Mesenchymal stem cell (in vitro differentiated cells and primary cell): Measurements from ENCODE around the gene GOLGA6L6. TPM values are rescaled to one million over a fixed set of nuclear protein-coding genes. Genes with fewer than 3 reads are reported as not detected.
"Not testable (repeated sequence)": the region's sequence is repeated elsewhere in the genome, so short reads cannot be mapped to it uniquely, and the experiment has no call there.

Source experiments
- DNase-seq: peaks from one replicate; pipeline ENCODE4 v3.0.0-alpha.2; 2013
- H2AFZ ChIP-seq: one replicate; pipeline ENCODE4 v1.6.1; 2013; ENCODE audit warnings: low read depth, mild to moderate bottlenecking, control low read depth, inconsistent platforms, low read length, moderate library complexity
- H2AK5ac ChIP-seq: 2 replicates; pipeline ENCODE4 v1.6.1; 2013; ENCODE audit warnings: low read length, moderate library complexity, mild to moderate bottlenecking, inconsistent platforms; ENCODE audit not compliant: severe bottlenecking
- H2BK120ac ChIP-seq: one replicate; pipeline ENCODE4 v1.6.1; 2013; ENCODE audit warnings: low read depth, mild to moderate bottlenecking, inconsistent platforms, low read length, moderate library complexity
- H2BK12ac ChIP-seq, 2 experiments: one replicate each; pipeline ENCODE4 v1.6.1; 2013; ENCODE audit warnings: inconsistent platforms in 2 of 2, low read length in 2 of 2, mild to moderate bottlenecking in 2 of 2, moderate library complexity in 2 of 2, control low read depth in 1 of 2
- H2BK15ac ChIP-seq: one replicate; pipeline ENCODE4 v1.6.1; 2013; ENCODE audit warnings: mild to moderate bottlenecking, low read depth, inconsistent platforms; ENCODE audit not compliant: poor library complexity, severe bottlenecking
- H2BK5ac ChIP-seq: 2 replicates; pipeline ENCODE4 v1.6.1; 2013; ENCODE audit warnings: low read depth, mild to moderate bottlenecking, low read length, control low read depth, inconsistent platforms; ENCODE audit not compliant: poor library complexity, severe bottlenecking
- H3K14ac ChIP-seq, 2 experiments: one replicate each; pipeline ENCODE4 v1.6.1; 2013; ENCODE audit warnings: inconsistent platforms in 2 of 2, low read length in 2 of 2, control low read depth in 1 of 2, mild to moderate bottlenecking in 1 of 2, moderate library complexity in 1 of 2
- H3K18ac ChIP-seq, 2 experiments: one replicate each; pipeline ENCODE4 v1.6.1; 2013; ENCODE audit warnings: inconsistent platforms in 2 of 2, low read length in 2 of 2, control low read depth in 1 of 2, low read depth in 1 of 2, mild to moderate bottlenecking in 1 of 2
- H3K23ac ChIP-seq, 2 experiments: one replicate each; pipeline ENCODE4 v1.6.1; 2013; ENCODE audit warnings: inconsistent platforms in 2 of 2, low read length in 2 of 2, mild to moderate bottlenecking in 2 of 2, moderate library complexity in 2 of 2, control low read depth in 1 of 2
- H3K27ac ChIP-seq: 2 replicates; pipeline ENCODE4 v1.5.1; 2013; ENCODE audit warnings: mild to moderate bottlenecking, moderate library complexity, low read length, control low read depth, inconsistent platforms; ENCODE audit not compliant: poor library complexity, severe bottlenecking
- H3K27me3 ChIP-seq, 2 experiments: 2 replicates each; pipeline versions ENCODE4 v1.6.1 to v1.7.0; 2013; ENCODE audit warnings: low read length in 2 of 2, mild to moderate bottlenecking in 2 of 2, moderate library complexity in 2 of 2, control low read depth in 1 of 2, inconsistent platforms in 1 of 2; ENCODE audit not compliant: control insufficient read depth in 1 of 2, insufficient read depth in 1 of 2
- H3K36me3 ChIP-seq, 2 experiments: 2 replicates each; pipeline versions ENCODE4 v1.6.1 to v1.7.0; 2013; ENCODE audit warnings: low read length in 2 of 2, control low read depth in 1 of 2, inconsistent platforms in 1 of 2, low read depth in 1 of 2, mild to moderate bottlenecking in 1 of 2; ENCODE audit not compliant: insufficient read depth in 2 of 2, control insufficient read depth in 1 of 2
- H3K4ac ChIP-seq, 2 experiments: one replicate each; pipeline ENCODE4 v1.6.1; 2013; ENCODE audit warnings: inconsistent platforms in 2 of 2, low read length in 2 of 2, mild to moderate bottlenecking in 2 of 2, moderate library complexity in 2 of 2, control low read depth in 1 of 2, low read depth in 1 of 2
- H3K4me1 ChIP-seq: 2 replicates; pipeline ENCODE4 v1.6.1; 2013; ENCODE audit warnings: low read depth, low read length, control low read depth; ENCODE audit not compliant: control insufficient read depth, insufficient read depth
- H3K4me2 ChIP-seq: 2 replicates; pipeline ENCODE4 v1.6.1; 2013; ENCODE audit warnings: low read length, mild to moderate bottlenecking, inconsistent platforms; ENCODE audit not compliant: poor library complexity, severe bottlenecking
- H3K4me3 ChIP-seq, 2 experiments: 2 replicates each; pipeline versions ENCODE4 v1.5.1 to v1.7.0; 2013; ENCODE audit warnings: low read length in 2 of 2, mild to moderate bottlenecking in 2 of 2, control low read depth in 1 of 2, low read depth in 1 of 2; ENCODE audit not compliant: insufficient read depth in 1 of 2
- H3K79me1 ChIP-seq: replicated peaks from 2 replicates; pipeline ENCODE4 v1.6.1; 2013; ENCODE audit warnings: mild to moderate bottlenecking, control low read depth, low read length, inconsistent platforms; ENCODE audit not compliant: poor library complexity, severe bottlenecking
- H3K9ac ChIP-seq: 2 replicates; pipeline ENCODE4 v1.7.0; 2013; ENCODE audit warnings: mild to moderate bottlenecking, low read length, moderate library complexity
- H3K9me3 ChIP-seq: 2 replicates; pipeline ENCODE4 v1.7.0; 2013; ENCODE audit warnings: mild to moderate bottlenecking, low read length; ENCODE audit not compliant: control insufficient read depth
- H4K8ac ChIP-seq: one replicate; pipeline ENCODE4 v1.6.1; 2013; ENCODE audit warnings: inconsistent platforms, mild to moderate bottlenecking, low read length, moderate library complexity
- H4K91ac ChIP-seq: one replicate; pipeline ENCODE4 v1.6.1; 2013; ENCODE audit warnings: mild to moderate bottlenecking, low read length, inconsistent platforms
- WGBS: methylation state at CpG from one replicate; pipeline ENCODE4 v1.1.7; 2013; ENCODE audit warnings: mixed read lengths; 5-methylcytosine and 5-hydroxymethylcytosine counted together
- small RNA-seq: library from polyadenylated mRNA; stranded (forward); fragments of <200 nt; extraction: miRNeasy Mini kit (QIAGEN cat#:217004); gene quantifications from one replicate; pipeline ENCODE3, GENCODE V24; 2013; ENCODE audit warnings: low read depth

GOLGA6L6 gene

GRCh38 chr15:20493035-20493434 is 48.6 kb downstream of the GOLGA6L6 start:
- H3K4ac ChIP-seq, H2BK120ac ChIP-seq, H3K23ac ChIP-seq, H2BK15ac ChIP-seq, H2AFZ ChIP-seq, H2BK12ac ChIP-seq, H3K79me1 ChIP-seq, H3K9me3 ChIP-seq, H4K91ac ChIP-seq, H2AK5ac ChIP-seq, H3K4me2 ChIP-seq, H3K4me1 ChIP-seq, H3K27me3 ChIP-seq, DNase-seq, H3K9ac ChIP-seq, H3K36me3 ChIP-seq, H3K14ac ChIP-seq, H4K8ac ChIP-seq, H2BK5ac ChIP-seq, H3K27ac ChIP-seq, H3K18ac ChIP-seq, H3K4me3 ChIP-seq: not testable (repeated sequence)
- WGBS = no CpG with 5 or more reads among the region's 5 CpGs

- H3K27me3 ChIP-seq, H3K9ac ChIP-seq, H2AK5ac ChIP-seq, H3K18ac ChIP-seq, H3K14ac ChIP-seq, H3K9me3 ChIP-seq, H3K4ac ChIP-seq, H3K4me2 ChIP-seq, H4K8ac ChIP-seq, H2BK120ac ChIP-seq, H2BK15ac ChIP-seq, H4K91ac ChIP-seq, H2BK12ac ChIP-seq, H3K4me1 ChIP-seq, H3K27ac ChIP-seq, H3K79me1 ChIP-seq, H3K4me3 ChIP-seq, H3K23ac ChIP-seq, DNase-seq, H3K36me3 ChIP-seq, H2BK5ac ChIP-seq, H2AFZ ChIP-seq: not testable (repeated sequence)
- WGBS = no CpG with 5 or more reads among the region's 4 CpGs
These were observed 49.0 kb downstream of the GOLGA6L6 start for GRCh38 chr15:20492598-20492997.

- H4K91ac ChIP-seq, H3K23ac ChIP-seq, H3K27ac ChIP-seq, H3K36me3 ChIP-seq, H2BK120ac ChIP-seq, H2BK15ac ChIP-seq, H2BK5ac ChIP-seq, DNase-seq, H3K18ac ChIP-seq, H2BK12ac ChIP-seq, H3K9me3 ChIP-seq, H3K79me1 ChIP-seq, H3K4me2 ChIP-seq, H3K4ac ChIP-seq, H3K9ac ChIP-seq, H3K4me1 ChIP-seq, H2AK5ac ChIP-seq, H3K4me3 ChIP-seq, H3K27me3 ChIP-seq, H4K8ac ChIP-seq, H2AFZ ChIP-seq, H3K14ac ChIP-seq: not testable (repeated sequence)
- 100% methylated on average over 2 of the region's 4 CpGs for WGBS
These were observed 52.3 kb downstream of the GOLGA6L6 start for GRCh38 chr15:20489320-20489719.

Small RNA genes within 50 kb of the gene (small RNA-seq; reads per million reads assigned to genes)
- gene RN7SL759P = not detected
